GM18505 (cell line): ENCODE results near the gene KCNQ5.

Experiments used
- ATAC-seq: cut with Tn5 transposase; IDR thresholded peaks from one replicate; pipeline ENCODE4 v1.9.1; 2021; ENCODE audit not compliant: unreplicated experiment
- POLR2A ChIP-seq: IDR thresholded peaks from 4 replicates; pipeline ENCODE4 v1.6.1; 2011; ENCODE audit warnings: borderline replicate concordance; ENCODE audit not compliant: insufficient read depth, insufficient read length; ENCODE audit errors: extremely low read depth

Gene KCNQ5

GRCh38 chr6:72941751-72942150, 319.9 kb downstream of the KCNQ5 start:
- ATAC-seq: no peak
- no peak for TF ChIP-seq POLR2A

- TF ChIP-seq POLR2A: no peak
- ATAC-seq: no peak
Measured at GRCh38 chr6:72943699-72944098, 321.8 kb downstream of the KCNQ5 start.

GRCh38 chr6:72944660-72945059, 322.8 kb downstream of the KCNQ5 start:
- no peak for ATAC-seq
- TF ChIP-seq POLR2A: no peak

- no peak for ATAC-seq
- no peak for TF ChIP-seq POLR2A
Measured at GRCh38 chr6:72946774-72947173, 324.9 kb downstream of the KCNQ5 start.

GRCh38 chr6:72947534-72947933, 325.7 kb downstream of the KCNQ5 start:
- no peak for ATAC-seq

GRCh38 chr6:72948153-72948552, 326.3 kb downstream of the KCNQ5 start:
- no peak for ATAC-seq
- no peak for TF ChIP-seq POLR2A

More at GRCh38 chr6:72947534-72947933, 325.7 kb downstream of the KCNQ5 start:
- no peak for TF ChIP-seq POLR2A

GRCh38 chr6:72950114-72950860, 328.4 kb downstream of the KCNQ5 start:
- no peak for TF ChIP-seq POLR2A
- ATAC-seq: no peak

GRCh38 chr6:72952808-72953630, 331.2 kb downstream of the KCNQ5 start:
- no peak for ATAC-seq

GRCh38 chr6:72953971-72954381, 332.1 kb downstream of the KCNQ5 start:
- TF ChIP-seq POLR2A: no peak
- ATAC-seq: no peak

More at GRCh38 chr6:72952808-72953630, 331.2 kb downstream of the KCNQ5 start:
- TF ChIP-seq POLR2A: no peak

- no peak for TF ChIP-seq POLR2A
- ATAC-seq: no peak
Measured at GRCh38 chr6:72954716-72955115, 332.9 kb downstream of the KCNQ5 start.

- no peak for ATAC-seq
- TF ChIP-seq POLR2A: no peak
Measured at GRCh38 chr6:72955666-72956065, 333.8 kb downstream of the KCNQ5 start.

GRCh38 chr6:72956272-72956671, 334.4 kb downstream of the KCNQ5 start:
- ATAC-seq: no peak
- TF ChIP-seq POLR2A: no peak

- no peak for ATAC-seq
- TF ChIP-seq POLR2A: no peak
Measured at GRCh38 chr6:72959821-72960220, 338.0 kb downstream of the KCNQ5 start.

- no peak for ATAC-seq
- no peak for TF ChIP-seq POLR2A
Measured at GRCh38 chr6:72963946-72964345, 342.1 kb downstream of the KCNQ5 start.
